ENCODE measurements around the gene COPG1. TPM values are rescaled to one million over a fixed set of nuclear protein-coding genes. Genes with fewer than 3 reads are reported as not detected.

The COPG1 gene
- total and polyA plus RNA-seq, 9 of the 15 experiments (the other 6 are each of a cell fraction or from before 2014, with no cell fraction given), result 40.3 to 105 (median 62.4) TPM

DNA sequence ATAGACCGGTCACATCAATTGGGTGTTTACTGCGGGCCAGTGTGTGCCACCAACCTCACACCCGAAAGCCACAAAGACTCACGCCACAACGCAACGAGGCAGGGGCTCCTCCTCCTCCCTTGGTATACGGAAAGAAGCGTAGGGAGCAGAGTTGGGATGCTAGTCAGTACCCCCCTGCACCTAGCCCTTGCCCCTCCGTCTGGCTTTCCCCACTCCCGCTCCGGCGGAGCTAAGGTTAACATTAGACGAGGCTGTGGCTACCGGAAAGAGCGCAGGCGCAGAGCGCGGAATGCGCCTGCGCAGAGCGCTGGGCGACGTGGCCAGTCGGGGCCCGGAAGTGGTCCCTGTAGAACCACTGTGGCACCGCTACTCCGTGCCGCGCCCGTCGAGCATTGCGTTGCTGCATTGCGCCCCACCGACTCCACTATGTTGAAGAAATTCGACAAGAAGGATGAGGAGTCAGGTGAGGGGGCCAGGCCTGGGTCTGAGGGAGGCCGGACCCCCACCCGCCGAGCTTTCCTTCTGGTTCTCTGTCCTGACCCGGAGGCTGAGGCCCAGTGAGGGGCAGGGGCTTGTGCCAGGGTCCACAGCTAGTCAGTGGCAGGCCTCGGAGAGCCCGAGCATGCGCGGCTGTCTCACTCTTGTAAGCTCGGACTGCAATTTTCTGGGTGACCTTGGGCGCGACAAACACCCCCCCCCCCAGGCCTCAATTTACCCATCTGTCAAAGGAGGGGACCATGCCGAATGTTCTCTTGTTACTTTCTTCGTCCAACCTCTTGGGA, at the start of gene COPG1 (continued):
- TF ChIP-seq NCOA4 (IDR thresholded peaks at IDR 0.05; ENCODE audit: partially characterized antibody) (no peak), POLR2A (conservative IDR thresholded peaks at IDR 0.05) (peak; percentile 92), PRPF4 (IDR thresholded peaks at IDR 0.05; ENCODE audit: insufficient read depth, low read depth, low read length, poor library complexity, severe bottlenecking) (no peak), ZNF253 (CRISPR knock-in tag; conservative IDR thresholded peaks at IDR 0.05) (no peak), NFIC (IDR thresholded peaks at IDR 0.05) (peak; percentile 27), KAT7 (CRISPR knock-in tag; IDR thresholded peaks at IDR 0.05; ENCODE audit: borderline replicate concordance) (peak; percentile 63; the same call in 1 of the 2 replicates), SP1 (CRISPR knock-in tag; IDR thresholded peaks at IDR 0.05) (peak; percentile 55; the same call in 1 of the 2 replicates), MTA3 (IDR thresholded peaks at IDR 0.05; ENCODE audit: borderline replicate concordance) (0 out of 2 replicates have a peak, but pooled peaks have one; percentile 44), FOXP1 (CRISPR knock-in tag; IDR thresholded peaks at IDR 0.05) (no peak), ZNF232 (CRISPR knock-in tag; IDR thresholded peaks at IDR 0.05) (no peak), TAF9B (IDR thresholded peaks at IDR 0.05; ENCODE audit: partially characterized antibody) (peak; percentile 65), HNRNPLL (IDR thresholded peaks at IDR 0.05; ENCODE audit: low read depth, low read length, poor library complexity, severe bottlenecking) (peak; percentile 92), KHSRP (IDR thresholded peaks at IDR 0.05) (no peak), GABPA (tag; conservative IDR thresholded peaks at IDR 0.05; ENCODE audit: low read depth) (peak; percentile 79), GATA2 (CRISPR knock-in tag; IDR thresholded peaks at IDR 0.05) (no peak), ZBTB7A (IDR thresholded peaks at IDR 0.05; ENCODE audit: borderline replicate concordance, control insufficient read depth, low read depth, low read length) (no peak), GTF2F1 (IDR thresholded peaks at IDR 0.05; ENCODE audit: low read depth, low read length) (no peak), ZBTB1 (CRISPR knock-in tag; IDR thresholded peaks at IDR 0.05; ENCODE audit: borderline replicate concordance, low read depth) (0 out of 2 replicates have a peak, but pooled peaks have one; percentile 53), MYC (IDR thresholded peaks at IDR 0.05; ENCODE audit: low read depth, low read length) (peak; percentile 48; the same call in 1 of the 2 replicates), MYC (CRISPR knock-in tag; IDR thresholded peaks at IDR 0.05; ENCODE audit: borderline replicate concordance, low read depth) (no peak), PTTG1 (tag; IDR thresholded peaks at IDR 0.05; ENCODE audit: low read depth) (no peak)
- TF ChIP-seq, protein P1, sequence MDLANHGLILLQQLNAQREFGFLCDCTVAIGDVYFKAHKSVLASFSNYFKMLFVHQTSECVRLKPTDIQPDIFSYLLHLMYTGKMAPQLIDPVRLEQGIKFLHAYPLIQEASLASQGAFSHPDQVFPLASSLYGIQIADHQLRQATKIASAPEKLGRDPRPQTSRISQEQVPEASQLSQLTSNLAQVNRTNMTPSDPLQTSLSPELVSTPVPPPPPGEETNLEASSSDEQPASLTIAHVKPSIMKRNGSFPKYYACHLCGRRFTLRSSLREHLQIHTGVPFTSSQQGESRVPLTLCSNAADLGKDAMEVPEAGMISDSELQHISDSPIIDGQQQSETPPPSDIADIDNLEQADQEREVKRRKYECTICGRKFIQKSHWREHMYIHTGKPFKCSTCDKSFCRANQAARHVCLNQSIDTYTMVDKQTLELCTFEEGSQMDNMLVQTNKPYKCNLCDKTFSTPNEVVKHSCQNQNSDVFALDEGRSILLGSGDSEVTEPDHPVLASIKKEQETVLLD (IDR thresholded peaks at IDR 0.05), result peak; percentile 85
- TF ChIP-seq, protein P2, sequence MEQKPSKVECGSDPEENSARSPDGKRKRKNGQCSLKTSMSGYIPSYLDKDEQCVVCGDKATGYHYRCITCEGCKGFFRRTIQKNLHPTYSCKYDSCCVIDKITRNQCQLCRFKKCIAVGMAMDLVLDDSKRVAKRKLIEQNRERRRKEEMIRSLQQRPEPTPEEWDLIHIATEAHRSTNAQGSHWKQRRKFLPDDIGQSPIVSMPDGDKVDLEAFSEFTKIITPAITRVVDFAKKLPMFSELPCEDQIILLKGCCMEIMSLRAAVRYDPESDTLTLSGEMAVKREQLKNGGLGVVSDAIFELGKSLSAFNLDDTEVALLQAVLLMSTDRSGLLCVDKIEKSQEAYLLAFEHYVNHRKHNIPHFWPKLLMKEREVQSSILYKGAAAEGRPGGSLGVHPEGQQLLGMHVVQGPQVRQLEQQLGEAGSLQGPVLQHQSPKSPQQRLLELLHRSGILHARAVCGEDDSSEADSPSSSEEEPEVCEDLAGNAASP (IDR thresholded peaks at IDR 0.05), result no peak
- TF ChIP-seq, protein P3, sequence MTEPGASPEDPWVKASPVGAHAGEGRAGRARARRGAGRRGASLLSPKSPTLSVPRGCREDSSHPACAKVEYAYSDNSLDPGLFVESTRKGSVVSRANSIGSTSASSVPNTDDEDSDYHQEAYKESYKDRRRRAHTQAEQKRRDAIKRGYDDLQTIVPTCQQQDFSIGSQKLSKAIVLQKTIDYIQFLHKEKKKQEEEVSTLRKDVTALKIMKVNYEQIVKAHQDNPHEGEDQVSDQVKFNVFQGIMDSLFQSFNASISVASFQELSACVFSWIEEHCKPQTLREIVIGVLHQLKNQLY (CRISPR knock-in tag; conservative IDR thresholded peaks at IDR 0.05), result no peak

Data from K562 (cell line).